HG03432 (cell line): ENCODE measurements around the gene CPM.
"Not testable (repeated sequence)": the region's sequence is repeated elsewhere in the genome, so short reads cannot be mapped to it uniquely, and the experiment has no call there.

Experiments
- ATAC-seq: cut with Tn5 transposase; IDR thresholded peaks from one replicate; pipeline ENCODE4 v1.9.1; 2021; ENCODE audit warnings: mild to moderate bottlenecking, moderate library complexity; ENCODE audit not compliant: unreplicated experiment

The CPM gene

GRCh38 chr12:68855111-68855510, 77.9 kb downstream of the CPM start:
- ATAC-seq, result no peak

DNA sequence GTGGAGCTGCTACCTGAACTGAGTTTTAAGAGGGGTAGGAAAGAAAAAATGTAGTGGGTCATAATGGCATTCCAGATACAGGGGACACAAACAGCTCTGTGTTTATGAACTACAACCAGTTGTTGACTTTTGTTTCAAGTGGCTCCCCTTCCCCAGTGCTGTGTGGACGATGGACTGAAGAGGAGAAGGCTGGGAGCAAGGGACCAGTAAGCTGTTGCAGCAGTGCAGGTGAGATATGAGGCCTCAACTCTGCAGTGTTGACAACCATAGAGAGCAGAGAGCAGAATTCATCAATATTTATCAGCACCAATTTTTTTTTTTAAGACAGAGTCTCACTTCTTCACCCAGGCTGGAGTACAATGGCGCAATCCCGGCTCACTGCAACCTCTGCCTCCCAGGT, 78.4 kb downstream of the CPM start:
- no peak for ATAC-seq

DNA sequence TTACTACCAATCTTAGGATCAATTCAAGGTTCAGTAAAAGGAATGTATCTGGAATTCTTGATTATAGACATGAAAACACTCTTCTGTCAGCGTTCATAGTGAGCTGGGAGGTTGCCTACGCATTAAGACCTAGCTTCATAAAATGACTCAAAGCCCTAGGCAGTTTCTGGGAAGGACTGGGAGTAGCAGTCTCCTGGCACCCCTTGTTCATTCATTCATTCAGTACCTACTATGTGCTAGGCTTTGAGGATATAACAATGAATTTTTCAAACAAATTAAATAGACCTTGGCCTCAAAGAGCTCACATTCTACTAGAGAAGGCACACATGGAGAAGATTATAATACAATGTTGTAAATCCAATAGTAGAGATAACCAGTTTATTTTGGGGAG, 78.9 kb downstream of the CPM start:
- no peak for ATAC-seq

GRCh38 chr12:68853396-68854077, 79.4 kb downstream of the CPM start:
- ATAC-seq, result no peak

DNA sequence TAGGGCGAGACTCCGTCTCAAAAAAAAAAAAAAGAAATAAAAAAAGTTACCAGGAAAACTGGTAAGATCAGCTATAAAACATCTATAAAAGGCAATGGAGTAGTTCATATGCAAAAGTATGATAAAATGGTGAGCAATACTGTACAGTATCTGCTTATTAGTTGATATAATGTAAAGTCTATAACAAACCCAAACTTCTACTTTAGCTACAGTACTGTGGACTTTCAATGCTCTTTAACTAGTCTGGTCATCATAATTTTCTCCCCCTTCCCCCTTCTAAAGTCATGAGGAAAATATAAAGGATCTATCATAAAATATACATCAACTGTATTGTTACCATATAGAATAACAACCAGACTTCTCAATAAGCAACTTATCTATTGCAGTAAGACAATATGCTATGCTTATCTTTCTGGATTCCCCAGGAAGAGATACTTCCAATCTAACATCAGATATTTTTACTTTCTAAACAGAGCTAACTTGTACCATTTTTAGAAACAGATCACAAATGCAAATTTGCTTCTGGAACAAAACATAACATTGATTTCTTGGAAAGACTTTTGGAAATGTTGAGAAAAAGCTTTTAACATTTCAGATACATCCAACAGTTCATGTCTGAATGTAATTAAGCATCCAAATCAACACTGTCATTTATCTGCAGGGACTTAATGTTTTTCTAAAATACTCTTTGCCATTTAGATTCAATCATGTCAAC, 81.2 kb downstream of the CPM start:
- ATAC-seq, result no peak

GRCh38 chr12:68850390-68850789, 82.6 kb downstream of the CPM start:
- ATAC-seq, result no peak

DNA sequence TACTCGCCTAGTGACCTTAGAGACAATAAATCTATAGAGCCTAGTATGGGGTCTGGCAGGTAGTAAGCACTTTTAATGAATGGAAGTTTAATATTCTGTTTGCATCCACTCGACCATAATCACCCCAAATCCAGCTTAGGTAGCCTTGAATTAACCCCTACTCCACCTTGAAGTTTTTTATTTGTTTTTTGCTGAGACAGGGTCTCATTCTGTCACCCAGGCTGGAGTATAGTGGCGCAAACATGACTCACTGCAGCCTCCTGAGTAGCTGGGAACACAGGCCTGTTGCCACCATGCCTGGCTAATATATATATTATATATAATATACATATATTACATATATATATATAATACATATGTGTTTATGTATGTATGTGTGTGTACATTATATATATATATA, 86.2 kb downstream of the CPM start:
- no peak for ATAC-seq

DNA sequence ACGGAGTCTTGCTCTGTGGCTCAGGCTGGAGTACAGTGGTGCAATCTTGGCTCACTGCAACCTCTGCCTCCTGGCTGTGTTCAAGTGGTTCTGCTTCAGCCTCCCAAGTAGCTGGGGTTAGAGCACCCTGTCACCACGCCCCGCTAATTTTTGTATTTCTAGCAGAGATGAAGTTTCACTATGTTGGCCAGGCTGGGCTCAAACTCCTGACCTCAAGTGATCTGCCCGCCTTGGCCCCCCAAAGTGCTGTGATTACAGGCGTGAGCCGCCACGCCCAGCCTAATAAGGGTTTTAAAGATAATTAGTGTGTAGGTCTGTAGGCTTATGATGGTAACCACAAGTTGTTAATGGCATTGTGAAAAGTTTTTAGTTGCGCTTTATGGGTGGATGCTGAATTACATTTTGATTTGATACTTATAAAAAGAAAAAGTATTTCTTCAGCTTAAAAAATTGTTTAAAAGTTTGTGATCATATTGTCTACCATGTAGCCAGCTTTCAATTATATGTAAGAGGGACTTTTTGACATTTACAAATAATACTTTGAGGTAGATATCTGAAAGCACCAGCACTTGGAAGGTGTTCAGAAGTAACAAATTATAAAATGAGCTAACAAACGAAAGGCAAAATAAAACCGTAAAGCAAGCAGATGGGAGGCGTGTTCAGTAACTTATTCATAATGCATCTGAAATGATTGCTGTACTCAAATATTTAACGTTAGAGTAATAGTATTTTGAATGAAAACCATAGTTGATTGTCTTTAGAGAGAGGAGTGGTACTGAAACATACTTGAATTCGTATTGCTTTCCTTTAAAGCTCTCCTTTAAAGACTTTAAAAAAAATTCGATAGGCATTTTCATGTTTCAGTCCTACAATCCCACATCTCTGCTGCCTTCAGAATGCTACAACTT, 87.9 kb downstream of the CPM start:
- no peak for ATAC-seq

- no peak for ATAC-seq
These were observed 88.6 kb downstream of the CPM start for GRCh38 chr12:68844318-68844745.

- ATAC-seq, result no peak
These were observed 90.0 kb downstream of the CPM start for GRCh38 chr12:68842784-68843567.

- ATAC-seq, result no peak
These were observed 90.8 kb downstream of the CPM start for GRCh38 chr12:68842123-68842522.

GRCh38 chr12:68841717-68842116, 91.3 kb downstream of the CPM start:
- no peak for ATAC-seq

GRCh38 chr12:68841175-68841574, 91.8 kb downstream of the CPM start:
- not testable (repeated sequence) for ATAC-seq

GRCh38 chr12:68839183-68840147, 93.5 kb downstream of the CPM start:
- ATAC-seq, result no peak

GRCh38 chr12:68838046-68838886, 94.7 kb downstream of the CPM start:
- no peak for ATAC-seq

DNA sequence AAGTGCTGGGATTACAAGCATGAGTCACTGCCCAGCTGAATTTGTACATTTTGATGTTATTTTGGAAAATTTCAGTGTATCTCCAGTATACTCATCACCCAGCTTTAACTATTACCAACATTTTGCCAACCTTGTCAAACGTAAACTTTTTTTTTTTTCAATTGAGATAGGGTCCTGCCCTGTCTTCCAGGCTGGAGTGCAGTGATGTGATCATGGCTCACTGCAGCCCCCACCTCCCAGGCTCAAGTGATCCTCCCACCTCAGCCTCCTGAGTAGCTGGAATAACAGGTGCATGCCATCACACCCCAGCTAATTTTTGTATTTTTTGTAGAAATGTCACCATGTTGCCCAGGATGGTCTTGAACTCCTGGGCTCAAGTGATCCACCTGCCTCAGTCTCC, 95.8 kb downstream of the CPM start:
- ATAC-seq, result no peak

- no peak for ATAC-seq
These were observed 97.5 kb downstream of the CPM start for GRCh38 chr12:68835333-68835908.

DNA sequence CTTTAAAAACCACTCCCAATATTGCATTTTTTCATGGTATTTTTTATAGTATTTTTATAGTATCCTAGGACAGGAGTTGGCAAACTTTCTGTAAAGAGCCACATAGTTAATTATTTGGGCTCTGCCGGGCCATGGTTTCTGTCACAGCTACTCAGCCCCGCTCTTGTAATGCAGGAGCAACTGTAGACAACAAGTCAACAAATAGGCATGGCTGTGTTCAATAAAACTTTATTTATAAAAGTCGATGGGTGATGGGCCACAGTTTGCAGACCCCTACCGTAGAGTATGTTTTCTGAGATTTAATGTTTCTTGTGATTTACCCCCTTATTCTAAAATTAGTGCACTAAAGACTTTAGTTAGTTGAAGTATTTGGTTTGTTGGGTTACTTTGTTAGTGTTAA, 99.5 kb downstream of the CPM start:
- no peak for ATAC-seq

- no peak for ATAC-seq
These were observed 100.5 kb downstream of the CPM start for GRCh38 chr12:68832504-68832867.
